Measurements from ENCODE around the gene ZSCAN12.
A peak's percentile ranks its signal among the peaks of the same experiment; 100 is the strongest.

The ZSCAN12 gene

GRCh38 chr6:28353356-28353755 lies 46.2 kb downstream of the ZSCAN12 start:
- no peak for DNase-seq

- DNase-seq = no peak
Measured at GRCh38 chr6:28351493-28351925, 48.0 kb downstream of the ZSCAN12 start.

- DNase-seq = no peak
Measured at GRCh38 chr6:28351087-28351486, 48.5 kb downstream of the ZSCAN12 start.

GRCh38 chr6:28349892-28350737 lies 49.4 kb downstream of the ZSCAN12 start, which contains the start of gene ZKSCAN3:
ZKSCAN3 (plus strand) TSS chr6:28349947; CDS start chr6:28359587, 9,640 bp downstream.
- DNase-seq = peak; percentile 84

- no peak for DNase-seq
Measured at GRCh38 chr6:28349344-28349891, 50.1 kb downstream of the ZSCAN12 start.

GRCh38 chr6:28347119-28347518 lies 52.4 kb downstream of the ZSCAN12 start:
- DNase-seq = no peak

GRCh38 chr6:28345201-28345600 lies 54.3 kb downstream of the ZSCAN12 start:
- DNase-seq = no peak

GRCh38 chr6:28343898-28344677 lies 55.5 kb downstream of the ZSCAN12 start:
- no peak for DNase-seq

GRCh38 chr6:28340310-28341095 lies 59.0 kb downstream of the ZSCAN12 start:
- no peak for DNase-seq

- DNase-seq = no peak
Measured at GRCh38 chr6:28337121-28337520, 62.4 kb downstream of the ZSCAN12 start.

- no peak for DNase-seq
Measured at GRCh38 chr6:28336284-28337120, 63.0 kb downstream of the ZSCAN12 start.

- peak; percentile 71 for DNase-seq
Measured at GRCh38 chr6:28335564-28336283, 63.8 kb downstream of the ZSCAN12 start, which contains the start of gene ZSCAN31. ZSCAN31 (minus strand) TSS chr6:28336148; CDS start chr6:28329683, 6,465 bp downstream.

- no peak for DNase-seq
Measured at GRCh38 chr6:28335040-28335563, 64.4 kb downstream of the ZSCAN12 start.

- DNase-seq = no peak
Measured at GRCh38 chr6:28334286-28335039, 65.1 kb downstream of the ZSCAN12 start.

- DNase-seq = no peak
Measured at GRCh38 chr6:28333599-28334018, 65.9 kb downstream of the ZSCAN12 start.

GRCh38 chr6:28333047-28333446 lies 66.5 kb downstream of the ZSCAN12 start:
- no peak for DNase-seq

- DNase-seq = no peak
Measured at GRCh38 chr6:28330041-28330440, 69.5 kb downstream of the ZSCAN12 start.

All from stimulated activated CD4-positive, alpha-beta T cell treated with anti-CD3 and anti-CD28 coated beads, Interleukin-4, amount 100 ng/mL, for 1 hour (primary cell).